GM12891 (cell line): Measurements from ENCODE around the gene GAA.

Source experiments
- PAX5 ChIP-seq: IDR thresholded peaks from 2 replicates; pipeline ENCODE4 v1.6.1; 2011; ENCODE audit warnings: low read length, moderate library complexity, mild to moderate bottlenecking; ENCODE audit not compliant: insufficient read depth, severe bottlenecking
- POLR2A ChIP-seq: IDR thresholded peaks from 2 replicates; pipeline ENCODE4 v1.6.1; 2011; ENCODE audit warnings: low read depth, low read length, control low read depth
- POLR2AphosphoS5 ChIP-seq: IDR thresholded peaks from 2 replicates; pipeline ENCODE4 v1.6.1; 2011; ENCODE audit warnings: low read depth, low read length, control low read depth
- POU2F2 ChIP-seq: IDR thresholded peaks from 2 replicates; pipeline ENCODE4 v1.6.1; 2011; ENCODE audit warnings: low read depth, mild to moderate bottlenecking, control low read depth, low read length, moderate library complexity
- SPI1 ChIP-seq: IDR thresholded peaks from 2 replicates; pipeline ENCODE4 v1.6.1; 2011; ENCODE audit warnings: low read depth, low read length, control low read depth
- TAF1 ChIP-seq: IDR thresholded peaks from 2 replicates; pipeline ENCODE4 v1.6.1; 2011; ENCODE audit warnings: low read depth, low read length, control low read depth

DNA sequence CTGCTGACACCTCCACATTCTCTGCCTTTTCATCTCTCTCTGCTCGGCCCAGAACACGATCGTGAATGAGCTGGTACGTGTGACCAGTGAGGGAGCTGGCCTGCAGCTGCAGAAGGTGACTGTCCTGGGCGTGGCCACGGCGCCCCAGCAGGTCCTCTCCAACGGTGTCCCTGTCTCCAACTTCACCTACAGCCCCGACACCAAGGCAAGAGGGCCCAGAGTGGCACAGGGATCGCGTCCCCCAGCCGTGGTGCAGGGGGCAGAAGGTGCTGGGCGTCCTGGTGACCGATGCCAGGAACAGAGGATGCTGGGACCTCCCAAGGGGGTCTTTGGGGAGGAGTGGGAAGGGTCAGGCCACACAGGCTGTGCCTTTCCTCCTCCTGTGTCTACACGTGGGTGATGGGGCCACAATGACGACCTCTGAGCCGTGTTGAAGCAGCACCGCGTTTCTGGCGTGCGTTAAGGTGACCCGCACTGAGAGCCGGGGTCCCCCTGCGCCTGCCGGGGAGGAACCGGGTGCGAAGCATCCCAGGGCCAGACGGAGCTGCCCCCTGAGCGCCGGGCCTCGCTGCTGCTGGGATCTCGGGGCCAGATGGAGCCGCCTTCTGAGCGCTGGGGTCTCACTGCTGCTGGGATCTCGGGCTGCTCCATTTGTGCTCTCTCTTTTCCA lies 17.4 kb downstream of the GAA start:
- TF ChIP-seq POLR2AphosphoS5 (no peak), POLR2A (no peak), TAF1 (no peak), POU2F2 (no peak), SPI1 (no peak), PAX5 (no peak)
